Mesothelial cell of epicardium (in vitro differentiated cells): ENCODE data around the gene CTNNBIP1. TPM values are rescaled to one million over a fixed set of nuclear protein-coding genes. Genes with fewer than 3 reads are reported as not detected.

Experiments
- DNase-seq, 2 experiments: peaks; one replicate each; pipeline ENCODE4 v3.0.0; 2021; ENCODE audit warnings: low spot score in 2 of 2; ENCODE audit not compliant: unreplicated experiment in 2 of 2
- H3K27ac Mint-ChIP-seq: 2 replicates; pipeline ENCODE4 v1.8.0; 2021; ENCODE audit warnings: mixed read lengths
- H3K27me3 Mint-ChIP-seq: 2 replicates; pipeline ENCODE4 v1.8.0; 2021; ENCODE audit warnings: low read depth, mixed read lengths
- H3K36me3 Mint-ChIP-seq: 2 replicates; pipeline ENCODE4 v1.8.0; 2021; ENCODE audit warnings: mixed read lengths
- H3K4me1 Mint-ChIP-seq: 2 replicates; pipeline ENCODE4 v1.8.0; 2021; ENCODE audit warnings: mixed read lengths
- H3K4me3 Mint-ChIP-seq: 2 replicates; pipeline ENCODE4 v1.8.0; 2021; ENCODE audit warnings: mild to moderate bottlenecking, moderate library complexity, mixed read lengths
- H3K9me3 Mint-ChIP-seq: 2 replicates; pipeline ENCODE4 v1.8.0; 2021; ENCODE audit warnings: mixed read lengths
- CTCF ChIP-seq: fragments of 200-600 bp; sonication (generic); IDR thresholded peaks from one replicate; pipeline ENCODE4 v1.5.0; 2021; ENCODE audit warnings: antibody characterized with exemption; ENCODE audit not compliant: unreplicated experiment
- total RNA-seq: library from RNA; stranded (reverse); gene quantifications from 3 replicates; pipeline ENCODE4 v1.2.1, GENCODE V29; 2021

CTNNBIP1 gene
- total RNA-seq, 1 donor from 2014 or later, result 51.5 TPM

DNA sequence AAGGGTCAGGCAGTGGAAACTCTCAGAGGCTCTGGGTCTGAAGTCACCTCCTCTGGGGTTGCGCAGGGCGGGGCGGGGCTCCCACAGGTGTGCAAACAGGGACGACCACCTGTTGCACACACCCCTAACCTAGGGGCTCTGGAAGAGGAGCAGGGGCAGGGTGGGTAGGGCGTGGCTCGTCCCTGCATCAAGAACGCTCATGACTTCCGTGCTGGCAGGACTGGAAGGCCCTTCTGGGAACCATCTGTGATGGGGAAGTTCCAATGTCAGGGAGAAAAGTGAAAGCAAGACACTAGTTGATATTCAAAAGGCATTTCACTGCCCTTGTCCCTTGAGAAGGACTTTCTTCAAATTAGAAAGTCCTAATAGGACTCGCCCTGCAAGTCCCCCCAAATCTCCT, 64.2 kb downstream of the CTNNBIP1 start:
- DNase-seq, result no peak
- Mint-ChIP-seq H3K4me3 (no peak overlapping the region), H3K27ac (no peak overlapping the region), H3K4me1 (peaks cover 8% of the 10 kb centered on the region), H3K9me3 (no peaks in the 10 kb centered on the region), H3K36me3 (no peaks in the 10 kb centered on the region), H3K27me3 (no peaks in the 10 kb centered on the region)
- no peak for TF ChIP-seq CTCF

DNA sequence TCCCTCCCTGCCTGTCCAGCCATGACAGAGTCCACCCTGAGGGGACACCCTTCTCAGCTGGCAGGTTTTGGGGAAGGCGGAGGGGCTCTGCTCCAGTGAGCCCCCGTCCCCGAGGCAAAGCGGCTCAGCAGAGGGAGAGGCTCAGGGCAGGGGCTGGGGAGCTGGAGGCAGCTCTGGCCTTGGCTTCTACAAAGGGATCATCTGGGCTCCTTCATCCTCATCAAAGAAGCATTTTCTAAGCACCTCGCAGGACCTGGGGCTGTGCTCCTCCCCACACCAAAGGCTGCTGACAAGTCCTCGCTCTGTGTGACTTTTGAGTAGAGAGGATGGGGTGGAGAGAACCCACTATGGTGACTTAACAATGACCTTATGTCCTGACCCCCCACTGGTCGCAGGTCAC, 65.3 kb downstream of the CTNNBIP1 start:
- no peaks in the 10 kb centered on the region for H3K36me3 Mint-ChIP-seq
- no peak for TF ChIP-seq CTCF
- DNase-seq, result no peak
- no peaks in the 10 kb centered on the region for H3K9me3 Mint-ChIP-seq
- no peak overlapping the region for H3K4me3 Mint-ChIP-seq
- peaks cover 8% of the 10 kb centered on the region for H3K4me1 Mint-ChIP-seq
- no peaks in the 10 kb centered on the region for H3K27me3 Mint-ChIP-seq
- H3K27ac Mint-ChIP-seq, result no peak overlapping the region

DNA sequence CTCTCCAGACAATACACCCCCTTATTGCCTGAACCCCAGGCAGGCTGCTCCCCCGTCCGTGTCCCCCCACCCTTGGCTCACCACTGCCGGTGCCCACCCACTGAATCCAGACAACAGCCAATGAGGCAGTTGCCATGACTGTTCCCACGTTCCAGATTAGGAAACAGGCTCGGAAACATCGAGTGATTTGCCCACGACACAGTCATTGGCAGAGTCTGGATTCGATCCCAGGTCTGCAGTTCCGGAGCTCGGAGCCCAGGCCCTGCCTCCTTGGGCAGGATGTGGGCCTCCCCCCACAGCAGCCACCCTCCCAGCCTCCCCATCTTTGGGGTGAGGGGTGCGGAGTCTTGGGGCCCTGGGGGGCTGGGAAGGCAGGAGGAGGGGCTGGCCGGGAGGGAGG, 66.0 kb downstream of the CTNNBIP1 start:
- TF ChIP-seq CTCF, result no peak
- Mint-ChIP-seq H3K36me3 (no peaks in the 10 kb centered on the region), H3K4me3 (no peak overlapping the region), H3K27ac (no peak overlapping the region), H3K9me3 (no peaks in the 10 kb centered on the region), H3K27me3 (no peaks in the 10 kb centered on the region), H3K4me1 (peaks cover 8% of the 10 kb centered on the region)
- no peak for DNase-seq

GRCh38 chr1:9843576-9843945, 66.5 kb downstream of the CTNNBIP1 start:
- no peak overlapping the region for H3K27ac Mint-ChIP-seq
- H3K4me3 Mint-ChIP-seq, result no peak overlapping the region
- H3K4me1 Mint-ChIP-seq, result peaks cover 8% of the 10 kb centered on the region
- H3K36me3 Mint-ChIP-seq, result no peaks in the 10 kb centered on the region
- no peaks in the 10 kb centered on the region for H3K27me3 Mint-ChIP-seq
- no peaks in the 10 kb centered on the region for H3K9me3 Mint-ChIP-seq
- no peak for DNase-seq
- TF ChIP-seq CTCF, result no peak

DNA sequence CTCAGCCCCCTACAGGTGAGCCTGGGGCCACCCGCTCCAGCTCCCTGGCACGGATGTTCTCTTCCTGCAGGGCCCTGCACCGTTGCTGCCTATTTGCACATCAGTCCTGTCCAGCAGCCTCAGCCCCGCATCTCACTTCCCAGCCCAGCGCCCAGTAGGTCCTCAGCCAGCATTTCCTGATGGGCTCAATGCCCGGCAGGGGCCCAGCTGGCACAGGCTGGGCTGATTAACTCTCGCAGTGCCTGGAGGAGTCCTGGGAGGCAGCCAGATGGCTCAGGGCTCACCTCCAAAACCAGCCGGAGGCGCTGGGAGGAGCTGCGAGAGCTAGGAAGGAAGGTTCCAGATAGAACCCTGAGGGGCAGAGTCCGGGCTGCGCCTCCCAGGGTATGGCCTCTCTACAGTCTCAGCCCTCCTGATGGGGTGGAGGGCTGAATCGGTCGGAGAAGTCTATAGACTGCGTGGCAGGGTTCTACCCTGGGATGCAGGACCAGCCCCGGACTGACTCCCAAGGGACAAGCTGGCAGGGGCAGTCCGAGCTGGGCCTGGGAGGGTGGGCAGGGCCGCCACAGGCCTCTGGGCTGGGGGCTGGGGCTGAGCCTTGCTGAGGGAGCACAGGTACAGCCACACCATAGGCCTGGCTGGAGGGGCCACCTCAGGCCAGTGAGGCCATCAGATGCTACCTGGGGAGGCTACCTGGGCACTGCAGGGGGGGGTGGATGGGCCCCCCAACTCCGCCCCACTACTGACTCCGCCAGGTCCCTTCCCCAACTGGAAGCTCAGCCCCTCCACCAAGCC, 67.1 kb downstream of the CTNNBIP1 start:
- TF ChIP-seq CTCF, result no peak
- Mint-ChIP-seq H3K36me3 (no peaks in the 10 kb centered on the region), H3K9me3 (no peaks in the 10 kb centered on the region), H3K4me1 (peaks cover 5% of the 10 kb centered on the region), H3K27me3 (no peaks in the 10 kb centered on the region), H3K27ac (no peak overlapping the region), H3K4me3 (no peak overlapping the region)
- no peak for DNase-seq
